Thyroid gland (tissue), 4 donors: ENCODE measurements around the gene NAALADL2.

ENCODE experiments used
- POLR2A ChIP-seq, 2 donors: fragments of 450-650 bp; IDR thresholded peaks; one replicate each; pipeline ENCODE4 v1.6.1; 2017; ENCODE audit warnings: antibody characterized with exemption in 2 of 2, mild to moderate bottlenecking in 2 of 2, moderate library complexity in 1 of 2
- TF ChIP-seq, protein P1 (sequence below), 6 experiments: fragments of 200-600 bp in 3 of 6; fragments of 450-650 bp in 3 of 6; sonication (generic) in 3 of 6; IDR thresholded peaks; one replicate each; pipeline ENCODE4 v1.5.1; 2016 to 2019; ENCODE audit warnings: antibody characterized with exemption in 6 of 6, mild to moderate bottlenecking in 2 of 6, inconsistent platforms in 1 of 6, moderate library complexity in 1 of 6

DNA sequence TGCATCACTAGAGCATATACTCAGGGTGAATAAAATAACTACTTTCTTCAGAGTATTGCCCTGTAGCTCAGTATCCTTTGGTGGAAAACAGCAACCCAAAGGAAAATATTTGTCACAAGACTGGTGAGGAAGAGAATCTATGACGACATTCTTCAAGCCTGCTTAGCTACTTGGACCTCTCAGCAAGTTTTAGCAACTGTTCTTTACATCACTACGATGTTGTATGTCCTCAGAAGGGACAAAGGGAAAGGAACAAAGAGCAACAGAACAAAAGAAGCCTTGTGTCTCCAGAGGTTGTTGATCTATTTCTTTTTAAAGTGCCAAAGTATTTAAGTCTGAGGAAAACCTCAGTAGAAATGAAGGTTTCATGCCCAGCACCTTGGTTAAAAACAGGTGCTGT, 746.7 kb downstream of the NAALADL2 start:
- TF ChIP-seq, protein P1, sequence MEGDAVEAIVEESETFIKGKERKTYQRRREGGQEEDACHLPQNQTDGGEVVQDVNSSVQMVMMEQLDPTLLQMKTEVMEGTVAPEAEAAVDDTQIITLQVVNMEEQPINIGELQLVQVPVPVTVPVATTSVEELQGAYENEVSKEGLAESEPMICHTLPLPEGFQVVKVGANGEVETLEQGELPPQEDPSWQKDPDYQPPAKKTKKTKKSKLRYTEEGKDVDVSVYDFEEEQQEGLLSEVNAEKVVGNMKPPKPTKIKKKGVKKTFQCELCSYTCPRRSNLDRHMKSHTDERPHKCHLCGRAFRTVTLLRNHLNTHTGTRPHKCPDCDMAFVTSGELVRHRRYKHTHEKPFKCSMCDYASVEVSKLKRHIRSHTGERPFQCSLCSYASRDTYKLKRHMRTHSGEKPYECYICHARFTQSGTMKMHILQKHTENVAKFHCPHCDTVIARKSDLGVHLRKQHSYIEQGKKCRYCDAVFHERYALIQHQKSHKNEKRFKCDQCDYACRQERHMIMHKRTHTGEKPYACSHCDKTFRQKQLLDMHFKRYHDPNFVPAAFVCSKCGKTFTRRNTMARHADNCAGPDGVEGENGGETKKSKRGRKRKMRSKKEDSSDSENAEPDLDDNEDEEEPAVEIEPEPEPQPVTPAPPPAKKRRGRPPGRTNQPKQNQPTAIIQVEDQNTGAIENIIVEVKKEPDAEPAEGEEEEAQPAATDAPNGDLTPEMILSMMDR (IDR thresholded peaks at IDR 0.05), result no peak
- TF ChIP-seq POLR2A (IDR thresholded peaks at IDR 0.05), result no peak
